IMR-90 (cell line): ENCODE data around the gene SEC24D. TPM values are rescaled to one million over a fixed set of nuclear protein-coding genes. Genes with fewer than 3 reads are reported as not detected.
A peak's percentile ranks its signal among the peaks of the same experiment; 100 is the strongest.

ENCODE experiments used
- ATAC-seq: fragments of 200-7000 bp; cut with Tn5 transposase; 2 replicates; pipeline ENCODE4 v1.9.1; 2020; ENCODE audit warnings: low read depth, mild to moderate bottlenecking, moderate library complexity
- BruUV-seq: library from RNA; stranded (reverse); fragments of 400-500 nt; replicated peaks from 2 replicates; lab custom pipeline; 2021; lab: Mats Ljungman, UMichigan
- CTCF ChIA-PET: fragments of 300-600 bp; formaldehyde crosslinking; extraction: SDS; loops from one replicate; lab custom pipeline; 2021; ENCODE audit warnings: antibody characterized with exemption; lab: Yijun Ruan, JAX
- POLR2A ChIA-PET: fragments of 300-600 bp; sonication (Branson Sonifier 250); formaldehyde crosslinking; loops from one replicate; lab custom pipeline; 2022; ENCODE audit warnings: antibody characterized with exemption; ENCODE audit not compliant: unreplicated experiment; lab: Charles Lee
- DNase-seq: peaks from one replicate; pipeline ENCODE4 v3.0.0; 2013
- H2AFZ ChIP-seq: replicated peaks from 2 replicates; pipeline ENCODE3; 2013; ENCODE audit warnings: low read length, mild to moderate bottlenecking; ENCODE audit not compliant: poor library complexity
- H2AK5ac ChIP-seq: 2 replicates; pipeline ENCODE4 v1.6.1; 2013; ENCODE audit warnings: low read depth, low read length, inconsistent platforms
- H2AK9ac ChIP-seq: replicated peaks from 2 replicates; pipeline ENCODE3; 2013; ENCODE audit warnings: mild to moderate bottlenecking, low read depth, low read length, moderate library complexity; ENCODE audit not compliant: poor library complexity
- H2BK120ac ChIP-seq: 2 replicates; pipeline ENCODE4 v1.6.1; 2013; ENCODE audit warnings: low read depth, low read length, inconsistent platforms
- H2BK15ac ChIP-seq: 3 replicates; pipeline ENCODE4 v1.6.1; 2013; ENCODE audit warnings: low read depth, low read length, inconsistent platforms
- H2BK20ac ChIP-seq: 2 replicates; pipeline ENCODE4 v1.6.1; 2013; ENCODE audit warnings: low read depth, mild to moderate bottlenecking, inconsistent platforms, low read length, moderate library complexity
- H2BK5ac ChIP-seq: 2 replicates; pipeline ENCODE4 v1.6.1; 2013; ENCODE audit warnings: mild to moderate bottlenecking, low read depth, low read length, inconsistent platforms; ENCODE audit not compliant: poor library complexity, severe bottlenecking
- H3K14ac ChIP-seq: replicated peaks from 2 replicates; pipeline ENCODE4 v1.6.1; 2013; ENCODE audit warnings: low read depth, low read length, inconsistent platforms
- H3K18ac ChIP-seq: 2 replicates; pipeline ENCODE4 v1.6.1; 2013; ENCODE audit warnings: low read depth, low read length, control low read depth
- H3K23ac ChIP-seq: 2 replicates; pipeline ENCODE4 v1.6.1; 2013; ENCODE audit warnings: low read depth, low read length, inconsistent platforms
- H3K27ac ChIP-seq: 2 replicates; pipeline ENCODE4 v1.5.1; 2013; ENCODE audit warnings: mild to moderate bottlenecking, control low read depth, low read length; ENCODE audit not compliant: insufficient read depth
- H3K27me3 ChIP-seq: 2 replicates; pipeline ENCODE4 v1.6.1; 2013; ENCODE audit warnings: low read length; ENCODE audit not compliant: control insufficient read depth, insufficient read depth
- H3K36me3 ChIP-seq: 2 replicates; pipeline ENCODE4 v1.6.1; 2013; ENCODE audit warnings: low read length, mixed read lengths; ENCODE audit not compliant: control insufficient read depth, insufficient read depth
- H3K4ac ChIP-seq: 2 replicates; pipeline ENCODE4 v1.6.1; 2013; ENCODE audit warnings: low read depth, low read length, inconsistent platforms
- H3K4me1 ChIP-seq: 2 replicates; pipeline ENCODE4 v1.6.1; 2013; ENCODE audit warnings: low read length, mixed read lengths; ENCODE audit not compliant: control insufficient read depth, insufficient read depth
- H3K4me2 ChIP-seq: 2 replicates; pipeline ENCODE4 v1.6.1; 2013; ENCODE audit warnings: low read depth, mild to moderate bottlenecking, control low read depth, low read length, moderate library complexity
- H3K4me3 ChIP-seq: 2 replicates; pipeline ENCODE4 v1.5.1; 2013; ENCODE audit warnings: low read depth, mild to moderate bottlenecking, control low read depth, low read length, moderate library complexity; ENCODE audit not compliant: insufficient read depth
- H3K56ac ChIP-seq: 2 replicates; pipeline ENCODE4 v1.6.1; 2013; ENCODE audit warnings: low read length, inconsistent platforms; ENCODE audit not compliant: insufficient read depth; ENCODE audit errors: extremely low read depth
- H3K79me1 ChIP-seq, 2 experiments: 2 replicates each; pipeline ENCODE4 v1.6.1; 2013; ENCODE audit warnings: low read length in 2 of 2, inconsistent platforms in 1 of 2, low read depth in 1 of 2
- H3K9ac ChIP-seq: 2 replicates; pipeline ENCODE4 v1.6.1; 2013; ENCODE audit warnings: low read depth, low read length, control low read depth
- H3K9me1 ChIP-seq: 2 replicates; pipeline ENCODE4 v1.6.1; 2013; ENCODE audit warnings: low read length, inconsistent platforms; ENCODE audit not compliant: insufficient read depth
- H3K9me3 ChIP-seq: 2 replicates; pipeline ENCODE4 v1.6.1; 2013; ENCODE audit warnings: low read length; ENCODE audit not compliant: control insufficient read depth, insufficient read depth
- H4K20me1 ChIP-seq: 2 replicates; pipeline ENCODE4 v1.6.1; 2013; ENCODE audit warnings: low read length, inconsistent platforms; ENCODE audit not compliant: insufficient read depth
- H4K5ac ChIP-seq: 2 replicates; pipeline ENCODE4 v1.6.1; 2013; ENCODE audit warnings: mild to moderate bottlenecking, low read depth, low read length, control low read depth
- H4K8ac ChIP-seq, 2 experiments: 2 replicates each; pipeline ENCODE4 v1.6.1; 2013; ENCODE audit warnings: low read depth in 2 of 2, low read length in 2 of 2, control low read depth in 1 of 2, inconsistent platforms in 1 of 2
- H4K91ac ChIP-seq: 2 replicates; pipeline ENCODE4 v1.6.1; 2013; ENCODE audit warnings: low read depth, low read length, inconsistent platforms; ENCODE audit not compliant: insufficient read depth
- BHLHE40 ChIP-seq: fragments of 150-350 bp; IDR thresholded peaks from 2 replicates; pipeline ENCODE4 v1.6.1; 2016; ENCODE audit warnings: mild to moderate bottlenecking, low read depth, low read length
- FOS ChIP-seq: fragments of 150-350 bp; IDR thresholded peaks from 2 replicates; pipeline ENCODE4 v1.6.1; 2016; ENCODE audit warnings: low read depth, low read length
- MAFK ChIP-seq: IDR thresholded peaks from 2 replicates; pipeline ENCODE4 v1.6.1; 2012; ENCODE audit warnings: low read depth, low read length, improper control_type of control experiment
- MXI1 ChIP-seq: IDR thresholded peaks from 2 replicates; pipeline ENCODE4 v1.6.1; 2012; ENCODE audit warnings: low read depth, mild to moderate bottlenecking, low read length, moderate library complexity, borderline replicate concordance
- POLR2A ChIP-seq: IDR thresholded peaks from 2 replicates; pipeline ENCODE4 v1.6.1; 2012; ENCODE audit warnings: mild to moderate bottlenecking, low read depth, low read length
- RAD21 ChIP-seq: IDR thresholded peaks from 2 replicates; pipeline ENCODE4 v1.6.1; 2012; ENCODE audit warnings: low read length, improper control_type of control experiment
- RCOR1 ChIP-seq: IDR thresholded peaks from 2 replicates; pipeline ENCODE4 v1.6.1; 2012; ENCODE audit warnings: mild to moderate bottlenecking, low read length, improper control_type of control experiment; ENCODE audit not compliant: insufficient replicate concordance
- RFX5 ChIP-seq: IDR thresholded peaks from 2 replicates; pipeline ENCODE4 v1.8.0; 2012; ENCODE audit warnings: low read depth, mild to moderate bottlenecking, low read length, moderate library complexity
- USF2 ChIP-seq: fragments of 150-350 bp; IDR thresholded peaks from 2 replicates; pipeline ENCODE4 v1.6.1; 2017; ENCODE audit warnings: mild to moderate bottlenecking, antibody characterized with exemption, low read length, low read depth
- WGBS, 2 experiments: methylation state at CpG; one replicate each; pipeline versions ENCODE4 v1.1.5 to v1.1.7; 2013; ENCODE audit warnings: missing lambda C conversion rate in 2 of 2; ENCODE audit not compliant: insufficient read length in 1 of 2; ENCODE audit errors: extremely low coverage in 2 of 2; 5-methylcytosine and 5-hydroxymethylcytosine counted together
- dilution Hi-C: fragments of 300-500 bp; cut with HindIII; formaldehyde crosslinking; loops from one replicate; pipeline ENCODE4 v1.14.3; 2018; ENCODE audit warnings: low sequenced_read_pairs; ENCODE audit not compliant: unreplicated experiment
- in situ Hi-C: fragments of 300-500 bp; cut with MboI; formaldehyde crosslinking; loops from 3 replicates; pipeline ENCODE4 v1.14.3; 2019; ENCODE audit warnings: low sequenced_read_pairs, inconsistent platforms, mixed read lengths
- intact Hi-C: fragments of 100-400 bp; cut with micrococcal nuclease; formaldehyde crosslinking; loops from 2 replicates; pipeline ENCODE4 v1.10.0; 2022
- polyA plus RNA-seq, 3 experiments: library from polyadenylated mRNA; depleted of rRNA; stranded (reverse); fragments of >200 nt; gene quantifications; 2 replicates each; pipeline ENCODE4 v1.2.3, GENCODE V29; 2012; ENCODE audit warnings: low replicate concordance in 1 of 3
- total RNA-seq: library from RNA; depleted of rRNA; stranded (reverse); fragments of >200 nt; gene quantifications from 2 replicates; pipeline ENCODE4 v1.2.3, GENCODE V29; 2012

Gene SEC24D
- total and polyA plus RNA-seq, 2 of the 4 experiments (the other 2 are of a cell fraction): 93.2 to 111 TPM

GRCh38 chr4:118814058-118814457, 21.9 kb downstream of the SEC24D start:
- ChIA-PET POLR2A (interaction anchor here (1.1 kb wide), 1 partner anchor 21 kb away, joined by 4 read pairs; no protein-coding TSS in a partner anchor), CTCF (no interaction called here)
- Histone ChIP-seq H3K56ac (no peak overlapping the region), H3K79me1 (peaks cover 42 to 77% of the 10 kb centered on the region in 2 experiments), H4K8ac (no peak overlapping the region; a peak in 1 of 4 replicates), H3K27me3 (no peaks in the 10 kb centered on the region), H3K18ac (no peak overlapping the region), H4K91ac (peak overlapping the region; percentile 4; the same call in 1 of the 2 replicates), H3K9ac (no peak overlapping the region), H2AK9ac (no peak overlapping the region), H4K20me1 (peaks cover 82% of the 10 kb centered on the region), H3K23ac (peak overlapping the region; percentile 76), H2BK5ac (peak overlapping the region; percentile 59), H2AFZ (peak overlapping the region; percentile 40), H3K9me1 (peaks cover 34% of the 10 kb centered on the region), H2AK5ac (peak overlapping the region; percentile 14), H3K4me2 (no peak overlapping the region; the same call in 1 of the 2 replicates), H3K4me1 (peaks cover 28% of the 10 kb centered on the region), H2BK120ac (no peak overlapping the region), H3K9me3 (no peaks in the 10 kb centered on the region), H3K4me3 (no peak overlapping the region), H3K14ac (peak overlapping the region; percentile 67; the same call in 1 of the 2 replicates), H3K4ac (peak overlapping the region; percentile 6; the same call in 1 of the 2 replicates), H4K5ac (peak overlapping the region; percentile 1; the same call in 1 of the 2 replicates), H2BK20ac (no peak overlapping the region), H3K27ac (peak overlapping the region; percentile 71; the same call in 1 of the 2 replicates), H2BK15ac (no peak overlapping the region), H3K36me3 (peaks cover 54% of the 10 kb centered on the region)
- no TSS peak for BruUV-seq
- WGBS, 2 experiments: no CpG with 5 or more reads among the region's 4 CpGs
- in situ Hi-C loops: no loop called here
- intact Hi-C loops: no loop called here
- no peak for ATAC-seq
- dilution Hi-C loops: no loop called here
- TF ChIP-seq USF2 (no peak), POLR2A (no peak), BHLHE40 (no peak), RAD21 (no peak), FOS (no peak), RFX5 (no peak), MAFK (no peak), MXI1 (no peak), RCOR1 (no peak)
- no peak for DNase-seq
